IPS-NIHi7 (cell line): Measurements from ENCODE around the gene ATP6V1F.
"Not testable (repeated sequence)": the region's sequence is repeated elsewhere in the genome, so short reads cannot be mapped to it uniquely, and the experiment has no call there.

Experiments used
- DNase-seq: peaks from one replicate; pipeline ENCODE4 v3.0.0; 2012; ENCODE audit warnings: mixed read lengths; ENCODE audit errors: extremely low spot score

Gene ATP6V1F

DNA sequence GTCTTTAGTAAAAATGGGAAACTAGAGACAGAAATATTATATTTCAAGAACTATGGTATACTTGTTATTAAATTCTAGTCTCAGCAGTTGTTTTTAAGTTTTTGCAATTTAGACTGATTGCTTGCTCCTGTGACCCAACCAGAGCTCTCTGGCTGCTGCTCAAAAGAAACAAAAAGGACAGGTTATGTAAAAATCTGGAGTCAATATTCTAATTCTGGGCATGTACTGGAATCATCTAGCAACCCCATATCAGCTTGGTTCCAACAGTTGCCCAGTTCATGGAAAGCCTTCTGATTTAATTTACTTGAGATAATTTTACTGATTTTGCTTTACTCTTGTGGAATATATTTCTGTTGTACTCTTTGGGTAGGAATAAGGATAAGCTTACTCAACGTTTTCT, 37.6 kb downstream of the ATP6V1F start:
- DNase-seq = no peak

DNA sequence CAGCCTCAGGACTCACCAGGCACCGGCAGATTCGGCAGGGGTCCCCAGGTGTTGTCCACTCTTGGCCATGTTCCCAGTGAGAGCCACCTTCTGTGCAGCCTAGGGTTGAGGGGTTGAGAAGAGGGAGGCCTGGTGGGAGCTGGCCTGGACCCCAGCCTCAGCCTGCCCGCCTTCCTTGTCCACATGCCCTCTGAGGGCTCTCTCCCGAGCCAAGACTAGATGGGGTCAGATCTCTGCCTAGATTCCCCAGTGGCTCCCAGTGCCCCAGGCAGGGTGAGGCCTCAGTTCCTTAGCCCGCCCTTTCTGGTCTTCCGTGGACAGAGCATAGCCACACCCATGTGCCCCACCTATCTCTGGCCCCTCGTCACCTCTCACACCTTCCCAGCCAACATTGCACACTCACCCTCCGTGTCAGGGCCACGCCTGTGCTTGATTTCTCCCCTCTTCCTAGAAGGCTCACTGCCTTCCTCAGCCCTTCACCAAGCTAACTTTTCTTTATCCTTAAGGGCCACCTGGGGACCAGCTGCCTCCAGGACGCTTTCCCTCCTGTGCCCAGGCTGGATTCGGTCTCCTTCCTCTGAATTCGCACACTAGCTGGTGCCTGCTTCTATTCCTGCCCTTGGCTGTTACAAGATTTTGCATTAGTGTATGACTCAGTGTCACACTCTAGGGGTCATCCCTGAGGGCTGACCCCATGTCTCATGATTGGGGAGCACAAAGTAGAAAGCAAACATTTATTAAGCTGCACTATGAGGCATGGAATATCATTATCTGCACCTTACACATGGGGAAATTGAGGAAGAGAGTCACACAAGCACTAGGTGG, 40.3 kb downstream of the ATP6V1F start:
- DNase-seq = peak; percentile 4

DNA sequence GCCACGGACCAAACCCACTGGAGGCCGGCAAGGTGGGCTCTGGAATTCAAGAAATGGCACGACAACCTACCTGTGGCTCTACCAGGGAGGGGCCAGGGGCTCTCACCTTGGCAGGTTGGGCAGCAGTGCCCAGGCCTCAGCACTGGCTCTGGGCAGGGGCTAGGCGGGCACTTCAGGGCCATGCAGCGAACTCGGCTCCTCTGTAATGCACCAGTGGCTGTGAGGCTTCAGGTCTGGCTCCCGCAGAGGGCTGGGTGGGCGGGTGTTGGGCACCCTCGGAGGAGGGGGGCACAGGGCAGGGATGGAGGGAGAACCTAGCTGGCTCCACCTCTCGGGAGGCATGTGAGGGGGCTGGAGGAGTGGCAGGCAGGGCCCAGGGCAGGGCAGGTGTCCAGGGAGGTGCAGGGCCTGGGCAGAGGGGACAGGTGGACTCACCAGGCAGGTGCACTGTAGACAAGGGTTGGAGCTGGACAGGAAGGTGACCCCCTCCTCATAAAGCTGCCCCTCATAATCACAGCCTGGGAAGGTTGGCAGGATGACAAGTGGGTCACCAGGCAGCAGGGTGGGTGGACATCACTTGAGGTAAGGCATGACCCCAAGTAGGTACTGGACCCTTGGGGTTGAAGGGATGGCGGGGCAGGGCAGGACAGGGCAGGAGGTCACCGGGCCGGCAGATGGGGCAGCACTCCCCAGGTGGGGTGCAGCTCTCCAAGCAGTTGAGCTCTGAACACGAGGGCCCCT, 41.1 kb downstream of the ATP6V1F start:
- DNase-seq = peak; percentile 4

DNA sequence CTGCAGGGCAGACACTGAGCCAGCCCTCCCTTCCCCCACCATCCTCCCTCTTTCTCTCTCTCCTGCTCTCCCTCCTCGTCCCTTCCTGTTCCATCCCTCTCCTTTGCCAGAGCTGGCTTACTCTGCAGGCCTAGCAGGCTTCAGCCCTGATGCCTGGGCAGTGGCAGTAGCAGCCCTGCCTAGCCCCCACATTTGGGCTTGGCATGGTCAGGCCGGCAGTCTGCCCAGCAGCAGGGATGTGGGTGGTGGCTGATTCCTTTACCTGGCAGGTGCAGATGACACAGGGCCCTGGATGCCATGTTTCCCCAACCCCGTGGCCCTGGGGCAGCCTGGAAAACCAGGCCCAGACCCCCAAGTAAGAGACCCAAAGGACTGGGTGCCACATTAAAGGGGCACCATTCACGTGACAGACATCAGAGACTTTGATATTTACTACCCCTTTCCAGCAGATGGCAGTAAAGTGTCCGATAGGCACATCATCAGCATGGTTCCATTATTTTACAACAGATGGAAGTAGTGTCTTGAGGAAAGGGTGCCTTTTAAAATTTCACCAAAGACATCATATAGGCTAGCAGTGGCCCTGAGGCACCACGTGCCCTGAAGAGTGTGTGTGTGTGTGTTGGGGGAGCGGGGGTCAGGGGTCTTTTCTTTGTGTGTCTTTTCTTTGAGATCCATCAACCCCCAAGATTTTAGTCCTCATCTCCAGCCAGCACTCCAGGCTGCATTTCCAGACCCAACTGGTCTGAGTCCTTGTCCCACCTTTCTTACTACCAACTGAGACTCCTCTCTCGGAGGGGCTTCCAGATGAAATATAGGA, 41.9 kb downstream of the ATP6V1F start:
- peak; percentile 72 for DNase-seq

- DNase-seq = no peak
Observed at GRCh38 chr7:128906001-128906765, 43.5 kb downstream of the ATP6V1F start.

DNA sequence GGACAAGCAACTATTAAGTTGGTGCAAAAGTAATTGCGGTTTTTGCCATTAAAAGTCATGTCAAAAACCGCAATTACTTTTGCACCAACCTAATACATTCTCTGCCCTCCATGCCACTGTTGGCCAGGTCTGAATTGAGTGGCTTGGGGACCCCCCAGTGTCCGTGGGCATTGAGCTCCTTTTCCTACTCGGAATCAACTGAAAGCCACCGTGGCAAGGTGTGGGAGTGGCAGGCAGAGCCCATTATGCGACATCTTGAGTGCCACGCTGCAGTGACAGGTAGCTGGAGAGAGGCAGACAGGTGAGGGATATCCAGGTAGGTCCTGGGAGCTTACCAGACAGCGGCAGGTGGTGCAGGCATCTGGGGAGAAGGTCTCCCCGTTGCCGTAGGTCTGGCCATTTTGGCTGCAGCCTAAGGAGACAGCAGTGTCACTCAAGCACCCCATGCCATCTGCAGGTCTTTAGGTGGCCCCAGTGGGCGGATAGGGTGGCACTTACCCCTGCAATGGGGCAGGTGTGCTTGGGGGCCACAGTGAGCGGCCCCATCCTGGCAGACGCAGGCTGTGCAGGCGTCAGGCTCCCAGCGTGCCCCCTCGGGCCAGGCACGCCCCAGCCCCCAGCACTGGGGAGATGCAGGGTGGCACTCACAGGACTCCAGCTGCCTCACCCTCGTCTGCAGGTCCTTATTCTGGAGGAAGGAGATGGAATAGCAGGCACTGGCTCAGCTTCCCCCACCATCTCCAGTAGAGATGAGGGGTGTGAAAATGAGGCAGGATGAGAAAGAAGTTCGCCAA, 44.3 kb downstream of the ATP6V1F start:
- DNase-seq = peak; percentile 3

DNA sequence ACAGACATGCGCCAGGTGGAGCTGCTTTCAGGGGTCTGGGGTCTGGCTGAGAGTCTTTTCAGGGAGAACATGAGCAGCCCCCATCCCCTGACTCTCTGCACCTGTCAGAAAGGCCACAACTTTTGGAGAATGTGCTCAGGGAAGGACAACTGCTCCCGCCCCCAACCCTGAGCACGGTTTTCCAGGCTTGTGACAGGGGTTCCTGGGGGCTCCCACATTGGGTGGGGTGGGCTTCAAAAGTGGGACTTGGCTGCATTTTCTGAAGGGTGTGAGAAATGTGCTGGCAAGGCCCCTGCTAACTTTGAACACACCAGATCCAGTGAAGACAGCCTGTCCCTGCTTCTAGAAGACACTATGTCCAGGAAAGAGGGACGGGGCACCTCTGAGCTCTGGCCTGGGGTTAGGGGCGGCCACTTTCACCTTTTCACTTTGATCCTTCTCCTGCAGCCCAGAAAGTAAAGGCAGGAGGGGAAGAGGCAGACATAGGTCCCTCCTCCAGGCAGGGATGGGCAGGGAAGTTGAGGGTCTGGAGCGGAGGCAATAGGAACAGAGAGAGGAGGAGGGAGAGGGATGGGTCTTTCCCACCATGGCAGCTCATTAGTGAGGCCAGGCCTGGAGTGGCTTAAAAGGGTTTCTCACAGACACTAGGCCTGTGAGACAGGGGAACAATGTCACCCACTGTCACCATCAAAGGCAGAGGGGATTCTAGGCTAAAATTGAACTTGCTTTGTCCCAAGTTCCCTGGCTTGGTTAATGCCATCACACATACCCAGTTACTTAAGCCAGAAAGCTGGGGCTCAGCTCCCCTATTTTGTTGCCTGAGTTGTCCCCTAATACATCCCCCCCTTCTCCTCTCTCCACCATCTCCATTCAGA, 46.3 kb downstream of the ATP6V1F start:
- peak; percentile 10 for DNase-seq

DNA sequence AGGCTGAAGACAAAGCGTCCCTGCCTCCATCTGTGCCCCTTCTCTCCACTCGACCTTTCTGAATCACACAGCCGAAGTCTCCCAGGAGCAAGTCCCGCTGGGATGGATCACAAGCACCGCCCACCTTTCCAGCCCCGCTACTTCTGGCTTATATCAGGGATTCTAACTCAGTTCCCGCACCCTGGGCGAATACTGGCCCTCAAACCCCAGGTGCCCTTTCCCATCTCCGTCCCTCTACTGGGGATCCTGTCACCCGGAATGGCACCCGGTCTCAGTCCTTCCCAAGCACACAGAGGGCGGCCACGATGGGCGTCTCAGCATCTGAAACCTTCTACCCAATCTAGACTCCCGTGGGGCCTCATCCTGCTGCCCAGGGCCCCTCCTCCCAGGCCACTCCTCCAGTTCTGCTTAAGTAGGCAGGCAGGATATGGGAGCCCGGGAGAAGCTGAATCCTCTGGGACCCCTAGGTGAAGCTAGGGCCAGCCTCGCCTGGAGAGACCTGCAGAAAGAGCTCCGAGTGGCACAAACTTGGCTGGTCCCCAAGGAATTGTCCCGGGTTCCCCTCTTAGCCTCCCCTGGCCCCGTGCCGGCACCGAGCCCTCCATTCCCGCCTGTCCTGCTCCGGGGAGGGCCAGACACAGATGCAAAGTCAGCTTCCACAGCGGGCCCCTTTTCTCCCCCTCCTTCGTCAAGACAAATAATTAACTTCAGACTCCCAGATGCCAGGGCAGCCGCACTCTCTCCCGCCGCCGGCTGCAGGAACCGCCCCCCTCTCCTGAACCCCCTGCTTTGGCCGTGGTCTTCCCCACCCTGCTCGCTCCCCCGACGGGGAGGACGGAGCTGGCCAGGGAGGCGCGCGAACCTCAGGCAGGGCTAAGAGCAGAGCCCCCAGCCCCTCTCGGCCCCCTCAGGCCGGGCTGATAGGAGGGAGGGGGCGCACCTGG, 47.2 kb downstream of the ATP6V1F start:
- DNase-seq = peak; percentile 62

- peak; percentile 36 for DNase-seq
Observed at GRCh38 chr7:128910569-128910945, 47.9 kb downstream of the ATP6V1F start, which contains the start of gene KCP. TSS of gene KCP (minus strand) at chr7:128910709. CDS start at chr7:128910676, 33 bp downstream.

- peak; percentile 76 for DNase-seq
Observed at GRCh38 chr7:128911423-128912031, 48.9 kb downstream of the ATP6V1F start.

DNA sequence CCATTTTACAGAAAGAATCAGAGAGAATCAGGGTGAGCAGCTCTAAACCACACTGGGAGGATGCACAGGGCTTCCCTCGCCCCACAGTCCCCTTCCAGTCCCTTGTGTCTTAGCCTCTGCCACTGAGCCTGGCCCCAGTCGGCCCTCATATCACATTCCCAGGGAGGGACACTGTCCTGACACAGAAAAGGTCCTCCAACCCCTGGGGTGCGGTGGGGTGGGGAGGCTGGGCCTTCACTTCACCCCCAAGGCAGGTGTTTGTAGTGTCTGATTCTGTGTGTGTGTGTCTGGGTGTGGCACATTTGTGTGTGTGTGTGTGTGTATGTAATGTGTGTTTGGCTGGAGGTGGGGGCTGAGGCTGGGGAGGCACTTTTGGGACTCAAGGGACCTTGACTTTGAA, 49.6 kb downstream of the ATP6V1F start:
- DNase-seq = no peak

GRCh38 chr7:128912709-128913495, 50.2 kb downstream of the ATP6V1F start:
- not testable (repeated sequence) for DNase-seq

DNA sequence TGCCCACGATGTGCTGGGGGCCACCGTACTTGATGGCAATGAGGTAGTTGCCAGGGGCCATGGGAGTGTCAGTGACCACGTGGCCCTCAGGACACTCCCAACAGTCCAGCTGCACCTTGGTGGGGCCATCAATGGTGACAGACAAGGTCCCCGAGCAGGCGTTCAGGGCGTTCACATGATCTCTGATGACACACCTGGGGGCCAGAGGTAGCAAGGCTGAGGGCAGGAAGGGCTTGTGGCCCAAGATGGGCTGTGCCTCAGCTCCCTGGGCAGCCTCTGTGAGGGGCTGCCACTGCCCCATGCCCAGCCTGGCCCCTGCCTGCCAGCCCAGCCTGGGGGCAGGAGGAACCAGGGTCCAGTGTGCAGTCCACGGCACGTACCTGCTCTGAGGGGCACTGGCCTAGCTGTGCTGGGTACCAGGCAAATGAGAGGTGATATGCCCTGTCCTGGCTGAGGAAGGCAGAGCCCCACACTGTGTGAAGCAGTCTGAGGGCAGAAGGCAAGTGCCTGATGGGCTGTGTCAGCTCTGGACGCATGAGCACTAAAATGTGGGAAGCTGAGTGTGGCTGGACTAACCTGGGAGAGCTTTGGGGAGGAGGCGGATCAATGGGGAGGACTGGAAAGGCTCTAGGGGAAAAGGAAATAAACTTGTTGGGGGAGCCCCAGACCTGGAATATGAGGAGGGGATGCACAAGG, 51.4 kb downstream of the ATP6V1F start:
- DNase-seq = peak; percentile 4

DNA sequence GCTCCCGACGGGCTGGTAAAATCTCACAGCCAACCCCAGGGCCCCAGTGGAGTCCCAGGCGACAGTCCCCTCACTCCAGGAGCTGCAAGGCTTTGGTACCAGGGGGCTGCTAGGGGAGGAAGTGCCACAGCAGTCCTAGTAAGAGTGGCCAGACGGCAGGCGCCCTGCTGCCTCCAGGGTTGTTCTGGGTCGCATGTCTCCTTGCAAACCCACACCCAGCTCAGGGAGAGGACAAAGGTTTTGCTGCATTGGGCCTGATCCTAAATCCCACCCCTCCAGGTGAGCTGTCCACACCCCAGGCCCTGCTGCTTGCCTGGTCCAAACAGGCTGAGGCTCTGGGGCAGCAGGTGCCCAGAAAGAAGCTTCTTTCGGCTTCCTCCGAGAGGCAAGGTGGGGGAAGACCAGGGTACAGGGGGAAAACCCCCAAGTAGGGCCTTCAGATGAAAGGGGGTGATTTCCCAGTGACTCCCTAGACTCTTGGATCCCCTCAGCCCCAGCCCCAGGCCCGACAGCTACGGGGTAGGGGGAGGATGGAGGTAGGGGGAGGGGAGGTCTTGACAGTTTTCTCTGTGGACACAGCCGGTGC, 52.0 kb downstream of the ATP6V1F start:
- peak; percentile 12 for DNase-seq

GRCh38 chr7:128915271-128915819, 52.7 kb downstream of the ATP6V1F start:
- DNase-seq = peak; percentile 14
